WTC11 (cell line): ENCODE results near the gene GPC5. TPM values are rescaled to one million over a fixed set of nuclear protein-coding genes. Genes with fewer than 3 reads are reported as not detected.

ENCODE experiments used
- ATAC-seq: fragments of 200-7000 bp; cut with Tn5 transposase; 2 replicates; pipeline ENCODE4 v1.10.0; 2021; ENCODE audit warnings: mild to moderate bottlenecking, moderate library complexity
- CTCF ChIA-PET: fragments of 300-600 bp; sonication (Branson Sonifier 250); formaldehyde crosslinking; loops from one replicate; lab custom pipeline; 2021; ENCODE audit warnings: antibody characterized with exemption; lab: Charles Lee
- POLR2A ChIA-PET: fragments of 350-600 bp; sonication (Branson Sonifier 250); formaldehyde crosslinking; loops from one replicate; lab custom pipeline; 2021; ENCODE audit warnings: antibody characterized with exemption; lab: Charles Lee
- DNase-seq: peaks from one replicate; pipeline ENCODE4 v3.0.0; 2021; ENCODE audit warnings: low spot score
- H3K27ac Mint-ChIP-seq: 2 replicates; pipeline ENCODE4 v1.8.0; 2021; ENCODE audit warnings: mixed read lengths
- H3K27me3 Mint-ChIP-seq: 2 replicates; pipeline ENCODE4 v1.8.0; 2021; ENCODE audit warnings: low read depth, mild to moderate bottlenecking, moderate library complexity, mixed read lengths
- H3K36me3 Mint-ChIP-seq: 2 replicates; pipeline ENCODE4 v1.8.0; 2021; ENCODE audit warnings: mixed read lengths
- H3K4me1 Mint-ChIP-seq: 2 replicates; pipeline ENCODE4 v1.8.0; 2022; ENCODE audit warnings: mixed read lengths
- H3K4me3 Mint-ChIP-seq: 2 replicates; pipeline ENCODE4 v1.8.0; 2021; ENCODE audit warnings: mild to moderate bottlenecking, moderate library complexity, mixed read lengths
- H3K9me3 Mint-ChIP-seq: 2 replicates; pipeline ENCODE4 v1.8.0; 2021; ENCODE audit warnings: mixed read lengths
- CBFB ChIP-seq: sonication (generic); formaldehyde crosslinking; IDR thresholded peaks from 2 replicates; pipeline ENCODE4 v1.8.1; 2022; ENCODE audit warnings: mild to moderate bottlenecking, low read depth, missing genetic modification reagents
- CREB1 ChIP-seq: sonication (generic); formaldehyde crosslinking; IDR thresholded peaks from 2 replicates; pipeline ENCODE4 v1.8.0; 2023; ENCODE audit warnings: mild to moderate bottlenecking, missing genetic modification reagents
- CREM ChIP-seq: sonication (generic); formaldehyde crosslinking; IDR thresholded peaks from 2 replicates; pipeline ENCODE4 v1.8.1; 2022; ENCODE audit warnings: mild to moderate bottlenecking, missing genetic modification reagents, moderate library complexity
- FOXJ3 ChIP-seq: sonication (generic); formaldehyde crosslinking; IDR thresholded peaks from 2 replicates; pipeline ENCODE4 v1.9.0; 2021; ENCODE audit warnings: missing genetic modification reagents, mild to moderate bottlenecking, borderline replicate concordance
- FOXK1 ChIP-seq: sonication (generic); formaldehyde crosslinking; IDR thresholded peaks from 2 replicates; pipeline ENCODE4 v1.8.0; 2022; ENCODE audit warnings: mild to moderate bottlenecking, moderate library complexity, missing genetic modification reagents
- KAT7 ChIP-seq: sonication (generic); formaldehyde crosslinking; IDR thresholded peaks from 2 replicates; pipeline ENCODE4 v1.8.1; 2023; ENCODE audit warnings: missing genetic modification reagents, mild to moderate bottlenecking, borderline replicate concordance
- MXD4 ChIP-seq: fragments of 250-450 bp; sonication (Bioruptor Pico); IDR thresholded peaks from 2 replicates; pipeline ENCODE4 v1.8.0; 2021; ENCODE audit warnings: mild to moderate bottlenecking, moderate library complexity, borderline replicate concordance
- NFATC4 ChIP-seq: fragments of 250-450 bp; sonication (Bioruptor Pico); IDR thresholded peaks from 2 replicates; pipeline ENCODE4 v1.9.0; 2021; ENCODE audit warnings: mild to moderate bottlenecking
- NR1H2 ChIP-seq: sonication (generic); formaldehyde crosslinking; IDR thresholded peaks from 2 replicates; pipeline ENCODE4 v1.9.0; 2021; ENCODE audit warnings: mild to moderate bottlenecking, moderate library complexity, missing genetic modification reagents
- NR3C1 ChIP-seq: sonication (generic); formaldehyde crosslinking; conservative IDR thresholded peaks from 2 replicates; pipeline ENCODE4 v1.8.1; 2023; ENCODE audit warnings: low read depth, mild to moderate bottlenecking, missing genetic modification reagents
- PRRX2 ChIP-seq: fragments of 250-450 bp; sonication (Bioruptor Pico); IDR thresholded peaks from 2 replicates; pipeline ENCODE4 v1.8.0; 2021; ENCODE audit warnings: mild to moderate bottlenecking
- SMAD3 ChIP-seq: sonication (generic); formaldehyde crosslinking; IDR thresholded peaks from 2 replicates; pipeline ENCODE4 v1.8.0; 2022; ENCODE audit warnings: missing genetic modification reagents, mild to moderate bottlenecking, borderline replicate concordance
- SOX15 ChIP-seq: fragments of 250-450 bp; sonication (Bioruptor Pico); IDR thresholded peaks from 2 replicates; pipeline ENCODE4 v1.9.0; 2021; ENCODE audit warnings: mild to moderate bottlenecking
- SP1 ChIP-seq: sonication (generic); formaldehyde crosslinking; conservative IDR thresholded peaks from 2 replicates; pipeline ENCODE4 v1.8.1; 2022; ENCODE audit warnings: missing genetic modification reagents
- TEAD1 ChIP-seq: sonication (generic); formaldehyde crosslinking; IDR thresholded peaks from 2 replicates; pipeline ENCODE4 v1.8.0; 2022; ENCODE audit warnings: mild to moderate bottlenecking, missing genetic modification reagents
- TP53 ChIP-seq: sonication (generic); formaldehyde crosslinking; IDR thresholded peaks from 2 replicates; pipeline ENCODE4 v1.8.1; 2023; ENCODE audit warnings: mild to moderate bottlenecking, missing genetic modification reagents
- USF1 ChIP-seq: sonication (generic); formaldehyde crosslinking; IDR thresholded peaks from 2 replicates; pipeline ENCODE4 v1.8.0; 2022; ENCODE audit warnings: mild to moderate bottlenecking, missing genetic modification reagents
- ZNF121 ChIP-seq: sonication (generic); formaldehyde crosslinking; IDR thresholded peaks from 2 replicates; pipeline ENCODE4 v1.8.0; 2023; ENCODE audit warnings: missing genetic modification reagents
- total RNA-seq: library from RNA; stranded (reverse); gene quantifications from 3 replicates; pipeline ENCODE4 v1.2.3, GENCODE V29; 2021
- TF ChIP-seq, protein P1 (sequence below): sonication (generic); formaldehyde crosslinking; IDR thresholded peaks from 2 replicates; pipeline ENCODE4 v1.8.1; 2023; ENCODE audit warnings: mild to moderate bottlenecking, missing genetic modification reagents
- TF ChIP-seq, protein P2 (sequence below): sonication (generic); formaldehyde crosslinking; IDR thresholded peaks from 2 replicates; pipeline ENCODE4 v1.8.1; 2022; ENCODE audit warnings: mild to moderate bottlenecking, missing genetic modification reagents, moderate library complexity, borderline replicate concordance
- TF ChIP-seq, protein P3 (sequence below): sonication (generic); formaldehyde crosslinking; IDR thresholded peaks from 2 replicates; pipeline ENCODE4 v1.8.1; 2023; ENCODE audit warnings: mild to moderate bottlenecking, missing genetic modification reagents, moderate library complexity
- TF ChIP-seq, protein P4 (sequence below): sonication (generic); formaldehyde crosslinking; IDR thresholded peaks from 2 replicates; pipeline ENCODE4 v1.8.0; 2023; ENCODE audit warnings: missing genetic modification reagents, mild to moderate bottlenecking, borderline replicate concordance
- TF ChIP-seq, protein P5 (sequence below): fragments of 250-450 bp; sonication (Bioruptor Pico); IDR thresholded peaks from 2 replicates; pipeline ENCODE4 v1.9.0; 2021; ENCODE audit warnings: mild to moderate bottlenecking
- TF ChIP-seq, protein P6 (sequence below): sonication (generic); formaldehyde crosslinking; IDR thresholded peaks from 2 replicates; pipeline ENCODE4 v1.8.0; 2023; ENCODE audit warnings: mild to moderate bottlenecking, missing genetic modification reagents

Gene GPC5
- total RNA-seq, 1 experiment from 2014 or later = 0.46 TPM

DNA sequence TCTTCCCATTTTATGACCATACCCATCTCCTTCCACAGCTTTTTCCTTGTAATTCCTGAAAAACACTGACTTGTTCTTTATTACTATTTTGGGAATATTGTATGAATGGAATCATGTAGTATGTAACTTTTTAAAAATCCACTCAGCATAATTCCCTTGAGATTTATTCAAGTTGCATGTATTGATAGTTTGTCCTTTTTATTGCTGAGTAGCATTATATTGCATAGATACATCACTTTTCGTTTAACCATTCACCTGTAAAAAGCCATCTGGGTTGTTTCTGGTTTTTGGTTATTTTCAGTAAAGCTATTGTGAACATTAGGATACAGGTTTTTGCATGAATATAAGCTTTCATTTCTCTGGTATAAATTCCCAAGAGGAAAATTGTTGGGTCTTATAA lies 115.4 kb downstream of the GPC5 start (continued):
- TF ChIP-seq NFATC4 (CRISPR knock-in tag) (no peak), MXD4 (CRISPR knock-in tag) (no peak)

DNA sequence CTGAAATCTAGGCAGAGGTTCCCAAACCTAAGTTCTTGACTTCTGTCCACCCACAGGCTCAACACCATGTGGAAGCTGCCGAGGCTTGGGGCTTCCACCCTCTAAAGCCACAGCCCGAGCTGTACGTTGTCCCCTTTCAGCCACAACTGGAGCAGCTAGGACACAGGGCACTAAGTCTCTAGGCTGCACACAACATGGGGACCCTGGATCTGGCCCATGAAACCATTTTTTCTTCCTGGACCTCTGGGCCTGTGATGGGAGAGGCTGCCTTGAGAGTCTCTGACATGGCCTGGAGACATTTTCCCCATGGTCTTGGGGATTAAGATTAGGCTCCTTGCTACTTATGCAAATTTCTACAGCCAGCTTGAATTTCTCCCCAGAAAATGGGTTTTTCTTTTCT lies 118.4 kb downstream of the GPC5 start:
- ATAC-seq (no peak), DNase-seq (no peak)
- peaks cover 10% of the 10 kb centered on the region for H3K36me3 Mint-ChIP-seq
- TF ChIP-seq KAT7 (CRISPR knock-in tag) (no peak), CBFB (CRISPR knock-in tag) (no peak), TEAD1 (CRISPR knock-in tag) (no peak), CREM (CRISPR knock-in tag) (no peak), SMAD3 (no peak), SP1 (CRISPR knock-in tag) (no peak)
- TF ChIP-seq, protein P1, sequence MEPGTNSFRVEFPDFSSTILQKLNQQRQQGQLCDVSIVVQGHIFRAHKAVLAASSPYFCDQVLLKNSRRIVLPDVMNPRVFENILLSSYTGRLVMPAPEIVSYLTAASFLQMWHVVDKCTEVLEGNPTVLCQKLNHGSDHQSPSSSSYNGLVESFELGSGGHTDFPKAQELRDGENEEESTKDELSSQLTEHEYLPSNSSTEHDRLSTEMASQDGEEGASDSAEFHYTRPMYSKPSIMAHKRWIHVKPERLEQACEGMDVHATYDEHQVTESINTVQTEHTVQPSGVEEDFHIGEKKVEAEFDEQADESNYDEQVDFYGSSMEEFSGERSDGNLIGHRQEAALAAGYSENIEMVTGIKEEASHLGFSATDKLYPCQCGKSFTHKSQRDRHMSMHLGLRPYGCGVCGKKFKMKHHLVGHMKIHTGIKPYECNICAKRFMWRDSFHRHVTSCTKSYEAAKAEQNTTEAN = no peak
- no peak overlapping the region for H3K27ac Mint-ChIP-seq
- peaks cover 8% of the 10 kb centered on the region for H3K4me1 Mint-ChIP-seq
- ChIA-PET POLR2A (no interaction called here), CTCF (no interaction called here)
- H3K4me3 Mint-ChIP-seq = no peak overlapping the region
- no peaks in the 10 kb centered on the region for H3K27me3 Mint-ChIP-seq
- H3K9me3 Mint-ChIP-seq = peaks cover 14% of the 10 kb centered on the region

- ATAC-seq (no peak), DNase-seq (no peak)
- no peak overlapping the region for H3K4me3 Mint-ChIP-seq
- POLR2A ChIA-PET = no interaction called here
- CTCF ChIA-PET = no interaction called here
- H3K27me3 Mint-ChIP-seq = no peaks in the 10 kb centered on the region
- no peak overlapping the region for H3K27ac Mint-ChIP-seq
- peaks cover 10% of the 10 kb centered on the region for H3K36me3 Mint-ChIP-seq
- H3K4me1 Mint-ChIP-seq = peaks cover 8% of the 10 kb centered on the region
- TF ChIP-seq CREM (CRISPR knock-in tag) (no peak), FOXK1 (no peak), MXD4 (CRISPR knock-in tag) (no peak), FOXJ3 (CRISPR knock-in tag) (no peak), TP53 (CRISPR knock-in tag) (no peak), NR3C1 (CRISPR knock-in tag) (no peak), NR1H2 (no peak), SOX15 (CRISPR knock-in tag) (no peak), ZNF121 (no peak), PRRX2 (CRISPR knock-in tag) (no peak), CREB1 (CRISPR knock-in tag) (no peak), USF1 (CRISPR knock-in tag) (no peak)
- TF ChIP-seq, protein P2, sequence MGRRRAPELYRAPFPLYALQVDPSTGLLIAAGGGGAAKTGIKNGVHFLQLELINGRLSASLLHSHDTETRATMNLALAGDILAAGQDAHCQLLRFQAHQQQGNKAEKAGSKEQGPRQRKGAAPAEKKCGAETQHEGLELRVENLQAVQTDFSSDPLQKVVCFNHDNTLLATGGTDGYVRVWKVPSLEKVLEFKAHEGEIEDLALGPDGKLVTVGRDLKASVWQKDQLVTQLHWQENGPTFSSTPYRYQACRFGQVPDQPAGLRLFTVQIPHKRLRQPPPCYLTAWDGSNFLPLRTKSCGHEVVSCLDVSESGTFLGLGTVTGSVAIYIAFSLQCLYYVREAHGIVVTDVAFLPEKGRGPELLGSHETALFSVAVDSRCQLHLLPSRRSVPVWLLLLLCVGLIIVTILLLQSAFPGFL = no peak
- TF ChIP-seq, protein P3, sequence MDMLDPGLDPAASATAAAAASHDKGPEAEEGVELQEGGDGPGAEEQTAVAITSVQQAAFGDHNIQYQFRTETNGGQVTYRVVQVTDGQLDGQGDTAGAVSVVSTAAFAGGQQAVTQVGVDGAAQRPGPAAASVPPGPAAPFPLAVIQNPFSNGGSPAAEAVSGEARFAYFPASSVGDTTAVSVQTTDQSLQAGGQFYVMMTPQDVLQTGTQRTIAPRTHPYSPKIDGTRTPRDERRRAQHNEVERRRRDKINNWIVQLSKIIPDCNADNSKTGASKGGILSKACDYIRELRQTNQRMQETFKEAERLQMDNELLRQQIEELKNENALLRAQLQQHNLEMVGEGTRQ = no peak
- TF ChIP-seq, protein P4, sequence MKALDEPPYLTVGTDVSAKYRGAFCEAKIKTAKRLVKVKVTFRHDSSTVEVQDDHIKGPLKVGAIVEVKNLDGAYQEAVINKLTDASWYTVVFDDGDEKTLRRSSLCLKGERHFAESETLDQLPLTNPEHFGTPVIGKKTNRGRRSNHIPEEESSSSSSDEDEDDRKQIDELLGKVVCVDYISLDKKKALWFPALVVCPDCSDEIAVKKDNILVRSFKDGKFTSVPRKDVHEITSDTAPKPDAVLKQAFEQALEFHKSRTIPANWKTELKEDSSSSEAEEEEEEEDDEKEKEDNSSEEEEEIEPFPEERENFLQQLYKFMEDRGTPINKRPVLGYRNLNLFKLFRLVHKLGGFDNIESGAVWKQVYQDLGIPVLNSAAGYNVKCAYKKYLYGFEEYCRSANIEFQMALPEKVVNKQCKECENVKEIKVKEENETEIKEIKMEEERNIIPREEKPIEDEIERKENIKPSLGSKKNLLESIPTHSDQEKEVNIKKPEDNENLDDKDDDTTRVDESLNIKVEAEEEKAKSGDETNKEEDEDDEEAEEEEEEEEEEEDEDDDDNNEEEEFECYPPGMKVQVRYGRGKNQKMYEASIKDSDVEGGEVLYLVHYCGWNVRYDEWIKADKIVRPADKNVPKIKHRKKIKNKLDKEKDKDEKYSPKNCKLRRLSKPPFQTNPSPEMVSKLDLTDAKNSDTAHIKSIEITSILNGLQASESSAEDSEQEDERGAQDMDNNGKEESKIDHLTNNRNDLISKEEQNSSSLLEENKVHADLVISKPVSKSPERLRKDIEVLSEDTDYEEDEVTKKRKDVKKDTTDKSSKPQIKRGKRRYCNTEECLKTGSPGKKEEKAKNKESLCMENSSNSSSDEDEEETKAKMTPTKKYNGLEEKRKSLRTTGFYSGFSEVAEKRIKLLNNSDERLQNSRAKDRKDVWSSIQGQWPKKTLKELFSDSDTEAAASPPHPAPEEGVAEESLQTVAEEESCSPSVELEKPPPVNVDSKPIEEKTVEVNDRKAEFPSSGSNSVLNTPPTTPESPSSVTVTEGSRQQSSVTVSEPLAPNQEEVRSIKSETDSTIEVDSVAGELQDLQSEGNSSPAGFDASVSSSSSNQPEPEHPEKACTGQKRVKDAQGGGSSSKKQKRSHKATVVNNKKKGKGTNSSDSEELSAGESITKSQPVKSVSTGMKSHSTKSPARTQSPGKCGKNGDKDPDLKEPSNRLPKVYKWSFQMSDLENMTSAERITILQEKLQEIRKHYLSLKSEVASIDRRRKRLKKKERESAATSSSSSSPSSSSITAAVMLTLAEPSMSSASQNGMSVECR = no peak
- TF ChIP-seq, protein P5, sequence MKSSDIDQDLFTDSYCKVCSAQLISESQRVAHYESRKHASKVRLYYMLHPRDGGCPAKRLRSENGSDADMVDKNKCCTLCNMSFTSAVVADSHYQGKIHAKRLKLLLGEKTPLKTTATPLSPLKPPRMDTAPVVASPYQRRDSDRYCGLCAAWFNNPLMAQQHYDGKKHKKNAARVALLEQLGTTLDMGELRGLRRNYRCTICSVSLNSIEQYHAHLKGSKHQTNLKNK = no peak
- TF ChIP-seq, protein P6, sequence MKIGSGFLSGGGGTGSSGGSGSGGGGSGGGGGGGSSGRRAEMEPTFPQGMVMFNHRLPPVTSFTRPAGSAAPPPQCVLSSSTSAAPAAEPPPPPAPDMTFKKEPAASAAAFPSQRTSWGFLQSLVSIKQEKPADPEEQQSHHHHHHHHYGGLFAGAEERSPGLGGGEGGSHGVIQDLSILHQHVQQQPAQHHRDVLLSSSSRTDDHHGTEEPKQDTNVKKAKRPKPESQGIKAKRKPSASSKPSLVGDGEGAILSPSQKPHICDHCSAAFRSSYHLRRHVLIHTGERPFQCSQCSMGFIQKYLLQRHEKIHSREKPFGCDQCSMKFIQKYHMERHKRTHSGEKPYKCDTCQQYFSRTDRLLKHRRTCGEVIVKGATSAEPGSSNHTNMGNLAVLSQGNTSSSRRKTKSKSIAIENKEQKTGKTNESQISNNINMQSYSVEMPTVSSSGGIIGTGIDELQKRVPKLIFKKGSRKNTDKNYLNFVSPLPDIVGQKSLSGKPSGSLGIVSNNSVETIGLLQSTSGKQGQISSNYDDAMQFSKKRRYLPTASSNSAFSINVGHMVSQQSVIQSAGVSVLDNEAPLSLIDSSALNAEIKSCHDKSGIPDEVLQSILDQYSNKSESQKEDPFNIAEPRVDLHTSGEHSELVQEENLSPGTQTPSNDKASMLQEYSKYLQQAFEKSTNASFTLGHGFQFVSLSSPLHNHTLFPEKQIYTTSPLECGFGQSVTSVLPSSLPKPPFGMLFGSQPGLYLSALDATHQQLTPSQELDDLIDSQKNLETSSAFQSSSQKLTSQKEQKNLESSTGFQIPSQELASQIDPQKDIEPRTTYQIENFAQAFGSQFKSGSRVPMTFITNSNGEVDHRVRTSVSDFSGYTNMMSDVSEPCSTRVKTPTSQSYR (CRISPR knock-in tag) = no peak
- peaks cover 19% of the 10 kb centered on the region for H3K9me3 Mint-ChIP-seq
Observed at GRCh38 chr13:91520952-91521351, 122.5 kb downstream of the GPC5 start.
